GM10266 (cell line): ENCODE measurements around the gene SIRPA.

Source experiments
- DNase-seq: peaks from one replicate; pipeline ENCODE4 v3.0.0; 2012; ENCODE audit errors: extremely low spot score
- CTCF ChIP-seq: IDR thresholded peaks from 2 replicates; pipeline ENCODE4 v1.5.1; 2012; ENCODE audit warnings: mild to moderate bottlenecking, low read depth; ENCODE audit not compliant: control insufficient read depth, insufficient read depth; ENCODE audit errors: missing control alignments

SIRPA gene

DNA sequence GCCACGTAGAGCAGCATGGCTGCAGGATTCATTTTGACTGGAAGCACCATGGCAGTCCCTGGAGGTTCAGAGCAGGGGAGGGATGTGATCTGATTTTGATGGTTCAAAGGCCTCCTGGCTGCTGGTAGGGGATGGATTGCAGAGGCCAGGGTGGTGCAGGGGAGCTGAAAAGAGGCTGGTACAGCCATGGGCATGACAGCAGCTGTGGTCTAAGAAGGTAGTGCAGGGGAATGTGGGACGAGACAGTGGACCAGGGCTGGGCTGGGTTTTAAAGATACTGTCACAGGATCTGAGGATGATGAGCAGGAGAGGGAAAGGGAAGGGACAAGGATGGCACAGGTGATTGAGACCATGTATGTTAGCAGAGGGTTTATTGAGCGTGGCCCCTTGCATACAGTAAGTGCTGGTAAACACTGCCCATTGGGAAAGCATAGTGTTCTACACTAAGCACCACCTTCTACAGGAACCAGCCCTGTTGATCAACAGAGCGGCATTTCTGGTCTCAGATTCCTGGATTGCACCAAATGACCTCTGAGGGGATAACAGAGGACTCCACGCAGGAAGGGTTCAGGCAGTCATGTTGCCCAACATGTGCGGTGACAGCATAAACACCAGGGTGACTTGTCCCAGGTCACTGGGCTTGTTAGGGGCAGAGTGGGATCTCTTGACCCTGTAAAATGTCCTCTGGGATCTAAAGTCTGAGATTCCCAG, 14.5 kb upstream of the SIRPA start:
- no peak for TF ChIP-seq CTCF
- DNase-seq, result no peak

GRCh38 chr20:1881240-1881835, 13.9 kb upstream of the SIRPA start:
- no peak for TF ChIP-seq CTCF
- DNase-seq, result no peak

DNA sequence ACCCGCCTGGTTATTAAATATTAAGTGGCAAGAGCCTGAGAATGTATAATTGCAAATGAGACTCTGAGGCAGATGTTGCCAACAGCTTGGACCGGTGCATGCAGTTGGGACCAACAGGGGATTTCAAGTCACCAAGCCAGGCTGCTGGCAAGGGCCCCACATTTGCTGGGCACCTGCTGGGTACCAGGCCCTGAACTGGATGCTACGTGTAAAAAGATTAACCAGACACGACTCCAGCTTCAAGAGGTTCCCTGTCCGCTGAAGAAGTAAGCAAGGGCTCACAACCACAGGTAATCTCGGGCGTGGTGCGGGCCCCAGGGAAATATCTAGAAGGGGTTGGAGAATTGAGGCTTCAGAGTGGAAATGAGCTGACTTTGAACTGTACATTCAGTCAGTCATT, 13.2 kb upstream of the SIRPA start:
- DNase-seq, result no peak
- no peak for TF ChIP-seq CTCF

DNA sequence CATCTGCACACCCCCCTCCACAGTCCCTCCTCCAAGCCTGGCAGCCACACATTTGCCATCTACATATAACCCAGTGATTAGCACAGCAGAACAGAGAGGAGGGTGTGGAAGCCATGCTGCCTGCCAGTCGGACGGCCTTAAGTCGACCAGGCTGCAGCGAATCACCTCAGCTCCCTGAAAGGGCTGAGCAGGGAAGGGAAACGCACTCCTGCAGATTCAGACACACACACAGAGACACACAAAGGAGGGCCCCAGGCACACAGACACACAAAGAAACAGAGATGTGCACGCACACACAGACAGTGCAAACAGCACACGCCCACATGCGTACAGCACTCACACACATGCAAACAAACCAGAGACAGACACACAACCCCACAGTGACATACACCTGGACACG, 11.2 kb upstream of the SIRPA start:
- no peak for TF ChIP-seq CTCF
- no peak for DNase-seq

- no peak for DNase-seq
- no peak for TF ChIP-seq CTCF
Measured at GRCh38 chr20:1885254-1885653, 10.0 kb upstream of the SIRPA start.

GRCh38 chr20:1885940-1886693, 9.1 kb upstream of the SIRPA start:
- no peak for TF ChIP-seq CTCF
- DNase-seq, result no peak

GRCh38 chr20:1887321-1887720, 7.9 kb upstream of the SIRPA start:
- DNase-seq, result no peak
- no peak for TF ChIP-seq CTCF
